Keratinocyte (primary cell): ENCODE results near the gene SUN2. TPM values are rescaled to one million over a fixed set of nuclear protein-coding genes. Genes with fewer than 3 reads are reported as not detected.

ENCODE experiments used
- DNase-seq: peaks from one replicate; pipeline ENCODE4 v3.0.0-alpha.2; 2011; ENCODE audit warnings: low read depth, missing footprints, low spot score
- FAIRE-seq: peaks from 2 replicates; lab custom pipeline; 2011; peaks lifted over from hg19 to GRCh38; lab: Jason Lieb, UNC
- H2AFZ ChIP-seq: 2 replicates; pipeline ENCODE4 v1.6.0; 2012; ENCODE audit warnings: low read length, control low read depth, inconsistent platforms; ENCODE audit not compliant: control insufficient read depth
- H3K27ac ChIP-seq: 2 replicates; pipeline ENCODE4 v1.5.1; 2011; ENCODE audit warnings: low read length; ENCODE audit not compliant: control insufficient read depth, insufficient read depth
- H3K27me3 ChIP-seq: 3 replicates; pipeline ENCODE4 v1.6.0; 2011; ENCODE audit warnings: low read length; ENCODE audit not compliant: control insufficient read depth, insufficient read depth; ENCODE audit errors: extremely low read depth
- H3K36me3 ChIP-seq, 2 experiments: 2 replicates in 1 of 2; 3 replicates in 1 of 2; pipeline ENCODE4 v1.5.1; 2011; ENCODE audit warnings: low read length in 2 of 2, mild to moderate bottlenecking in 1 of 2; ENCODE audit not compliant: control insufficient read depth in 2 of 2, insufficient read depth in 2 of 2; ENCODE audit errors: extremely low read depth in 1 of 2
- H3K4me1 ChIP-seq: 3 replicates; pipeline ENCODE4 v1.5.1; 2011; ENCODE audit warnings: low read length; ENCODE audit not compliant: control insufficient read depth, insufficient read depth; ENCODE audit errors: extremely low read depth
- H3K4me2 ChIP-seq: 3 replicates; pipeline ENCODE4 v1.6.0; 2011; ENCODE audit warnings: low read depth, low read length; ENCODE audit not compliant: control insufficient read depth, insufficient read depth; ENCODE audit errors: extremely low read depth
- H3K4me3 ChIP-seq, 3 experiments: fragments of 200-600 bp in 1 of 3; sonication (generic) in 1 of 3; 2 replicates in 2 of 3; 3 replicates in 1 of 3; pipeline ENCODE4 v1.5.1; 2011 to 2016; ENCODE audit warnings: low read length in 3 of 3, mild to moderate bottlenecking in 3 of 3, control low read depth in 2 of 3, inconsistent platforms in 1 of 3, low read depth in 1 of 3, mixed read lengths in 1 of 3, mixed run types in 1 of 3, moderate library complexity in 1 of 3; ENCODE audit not compliant: control insufficient read depth in 2 of 3, insufficient read depth in 2 of 3; ENCODE audit errors: extremely low read depth in 1 of 3
- H3K79me2 ChIP-seq: 2 replicates; pipeline ENCODE4 v1.6.0; 2012; ENCODE audit warnings: low read length; ENCODE audit not compliant: control insufficient read depth, insufficient read depth
- H3K9ac ChIP-seq: 3 replicates; pipeline ENCODE4 v1.6.0; 2011; ENCODE audit warnings: low read length; ENCODE audit not compliant: control insufficient read depth, insufficient read depth; ENCODE audit errors: extremely low read depth
- H3K9me1 ChIP-seq: 3 replicates; pipeline ENCODE4 v1.6.0; 2011; ENCODE audit warnings: low read length; ENCODE audit not compliant: control insufficient read depth, insufficient read depth; ENCODE audit errors: extremely low read depth
- H3K9me3 ChIP-seq: 2 replicates; pipeline ENCODE4 v1.5.1; 2012; ENCODE audit warnings: low read depth, low read length; ENCODE audit not compliant: control insufficient read depth
- H4K20me1 ChIP-seq: 3 replicates; pipeline ENCODE4 v1.6.0; 2011; ENCODE audit warnings: low read length; ENCODE audit not compliant: control insufficient read depth, insufficient read depth; ENCODE audit errors: extremely low read depth
- EZH2 ChIP-seq: IDR thresholded peaks from one replicate; pipeline ENCODE4 v1.6.1; 2012; ENCODE audit warnings: inconsistent platforms, mild to moderate bottlenecking, low read length, moderate library complexity
- dilution Hi-C: fragments of 300-500 bp; cut with MboI; formaldehyde crosslinking; loops from one replicate; pipeline ENCODE4 v1.7.0; 2020; ENCODE audit warnings: low sequenced_read_pairs; ENCODE audit not compliant: extremely low pct_ligation_motif_present
- polyA plus RNA-seq, 5 experiments: library from polyadenylated mRNA; depleted of rRNA in 3 of 5; stranded (reverse) in 3 of 5; stranded (forward) in 1 of 5; unstranded in 1 of 5; fragments of >200 nt; gene quantifications; 1 replicate in 1 of 5; 2 replicates in 3 of 5; 3 replicates in 1 of 5; pipeline versions ENCODE4 v1.2.1 to v1.2.3, GENCODE V29; 2011 to 2012; ENCODE audit warnings: missing spikeins in 2 of 5, low read depth in 1 of 5, low replicate concordance in 1 of 5
- TF ChIP-seq, protein P1 (sequence below), 3 experiments: IDR thresholded peaks in 1 of 3; conservative IDR thresholded peaks in 1 of 3; optimal IDR thresholded peaks in 1 of 3; 2 replicates in 2 of 3; 3 replicates in 1 of 3; pipeline versions ENCODE3 to v1.5.1; 2011; ENCODE audit warnings: low read length in 3 of 3, mild to moderate bottlenecking in 3 of 3, moderate library complexity in 2 of 3, control low read depth in 1 of 3, inconsistent platforms in 1 of 3; ENCODE audit not compliant: insufficient read depth in 2 of 3; ENCODE audit errors: extremely low read depth in 1 of 3

SUN2 gene
- polyA plus RNA-seq, 1 donor (not counting 4 experiments of a cell fraction or from before 2014, with no cell fraction given): 15.9 TPM

DNA sequence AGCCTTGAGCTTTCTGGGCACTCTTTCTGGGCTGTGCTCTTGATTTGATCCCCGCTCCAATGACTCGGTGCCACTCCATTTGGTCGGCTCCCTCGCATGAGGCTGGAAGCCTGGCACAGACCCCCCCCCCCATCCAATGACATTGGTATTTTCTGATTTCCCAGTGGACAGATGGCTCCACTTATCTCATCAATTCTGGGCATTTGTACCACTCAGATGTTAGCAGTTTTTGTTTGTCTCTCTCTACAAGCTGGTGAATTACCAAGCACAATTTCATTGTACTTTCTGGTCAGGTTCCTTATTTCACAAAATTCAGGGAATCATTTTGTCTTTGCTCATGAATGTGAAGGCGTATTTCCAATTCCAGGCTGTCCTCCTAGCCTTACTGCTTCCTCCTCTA is 29.1 kb upstream of the SUN2 start:
- no peak overlapping the region for H3K27ac ChIP-seq
- peaks cover 0 to 3% of the 10 kb centered on the region in 2 experiments for H3K36me3 ChIP-seq
- no peaks in the 10 kb centered on the region for H3K27me3 ChIP-seq
- FAIRE-seq: no peak
- DNase-seq: no peak
- H3K9me3 ChIP-seq: no peaks in the 10 kb centered on the region
- H2AFZ ChIP-seq: no peak overlapping the region
- H3K4me1 ChIP-seq: peaks cover 4% of the 10 kb centered on the region
- H3K4me3 ChIP-seq: no peak overlapping the region
- TF ChIP-seq, protein P1, sequence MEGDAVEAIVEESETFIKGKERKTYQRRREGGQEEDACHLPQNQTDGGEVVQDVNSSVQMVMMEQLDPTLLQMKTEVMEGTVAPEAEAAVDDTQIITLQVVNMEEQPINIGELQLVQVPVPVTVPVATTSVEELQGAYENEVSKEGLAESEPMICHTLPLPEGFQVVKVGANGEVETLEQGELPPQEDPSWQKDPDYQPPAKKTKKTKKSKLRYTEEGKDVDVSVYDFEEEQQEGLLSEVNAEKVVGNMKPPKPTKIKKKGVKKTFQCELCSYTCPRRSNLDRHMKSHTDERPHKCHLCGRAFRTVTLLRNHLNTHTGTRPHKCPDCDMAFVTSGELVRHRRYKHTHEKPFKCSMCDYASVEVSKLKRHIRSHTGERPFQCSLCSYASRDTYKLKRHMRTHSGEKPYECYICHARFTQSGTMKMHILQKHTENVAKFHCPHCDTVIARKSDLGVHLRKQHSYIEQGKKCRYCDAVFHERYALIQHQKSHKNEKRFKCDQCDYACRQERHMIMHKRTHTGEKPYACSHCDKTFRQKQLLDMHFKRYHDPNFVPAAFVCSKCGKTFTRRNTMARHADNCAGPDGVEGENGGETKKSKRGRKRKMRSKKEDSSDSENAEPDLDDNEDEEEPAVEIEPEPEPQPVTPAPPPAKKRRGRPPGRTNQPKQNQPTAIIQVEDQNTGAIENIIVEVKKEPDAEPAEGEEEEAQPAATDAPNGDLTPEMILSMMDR (optimal IDR thresholded peaks at IDR 0.05 in 1 of 3, IDR thresholded peaks at IDR 0.05 in 1 of 3, conservative IDR thresholded peaks at IDR 0.05 in 1 of 3; ENCODE audit: extremely low read depth in 1 of 3, insufficient read depth in 2 of 3, low read length in 3 of 3): no peak
- TF ChIP-seq EZH2: no peak
- no peak overlapping the region for H3K9ac ChIP-seq
- H4K20me1 ChIP-seq: no peaks in the 10 kb centered on the region
- H3K4me2 ChIP-seq: no peak overlapping the region
- H3K9me1 ChIP-seq: no peaks in the 10 kb centered on the region
- no peaks in the 10 kb centered on the region for H3K79me2 ChIP-seq
- dilution Hi-C loops: no loop called here

DNA sequence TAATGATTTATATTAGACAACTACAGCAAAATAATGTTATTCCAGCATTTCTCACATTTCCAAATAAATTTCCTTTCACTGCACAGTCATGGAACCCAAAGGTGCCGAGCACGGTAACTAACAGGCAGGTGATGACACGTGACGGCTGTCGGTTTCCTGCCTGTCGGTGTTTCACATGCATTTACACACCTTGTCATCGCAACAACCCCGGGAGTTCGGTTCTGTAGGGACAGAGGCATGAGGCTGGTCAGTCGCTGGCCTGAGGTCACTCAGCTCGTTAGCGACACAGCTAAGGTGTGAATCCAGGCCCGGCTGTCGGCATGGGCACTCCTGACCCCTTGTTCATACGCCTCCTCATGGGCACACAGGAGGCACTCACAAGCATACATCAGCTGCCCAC is 28.2 kb upstream of the SUN2 start:
- Histone ChIP-seq H3K27me3 (no peaks in the 10 kb centered on the region), H2AFZ (no peak overlapping the region), H3K79me2 (no peaks in the 10 kb centered on the region), H3K9me3 (no peaks in the 10 kb centered on the region), H3K4me3 (no peak overlapping the region), H4K20me1 (no peaks in the 10 kb centered on the region), H3K9me1 (no peaks in the 10 kb centered on the region), H3K36me3 (peaks cover 0 to 3% of the 10 kb centered on the region in 2 experiments), H3K27ac (no peak overlapping the region), H3K4me2 (no peak overlapping the region), H3K9ac (no peak overlapping the region), H3K4me1 (peaks cover 4% of the 10 kb centered on the region)
- no peak for TF ChIP-seq EZH2
- TF ChIP-seq, protein P1 (optimal IDR thresholded peaks at IDR 0.05 in 1 of 3, IDR thresholded peaks at IDR 0.05 in 1 of 3, conservative IDR thresholded peaks at IDR 0.05 in 1 of 3; ENCODE audit: extremely low read depth in 1 of 3, insufficient read depth in 2 of 3, low read length in 3 of 3): no peak
- no peak for DNase-seq
- dilution Hi-C loops: no loop called here
- FAIRE-seq: no peak
